Activated CD4-positive, alpha-beta T cell treated with anti-CD3 and anti-CD28 coated beads, Interleukin-2, amount 50 U/mL, for 4 hours (primary cell): Measurements from ENCODE around the gene SPSB2.
"Not testable (repeated sequence)": the region's sequence is repeated elsewhere in the genome, so short reads cannot be mapped to it uniquely, and the experiment has no call there.

Experiments used
- DNase-seq, 2 experiments: peaks; one replicate each; pipeline ENCODE4 v3.0.0-alpha.2; 2020

The SPSB2 gene

DNA sequence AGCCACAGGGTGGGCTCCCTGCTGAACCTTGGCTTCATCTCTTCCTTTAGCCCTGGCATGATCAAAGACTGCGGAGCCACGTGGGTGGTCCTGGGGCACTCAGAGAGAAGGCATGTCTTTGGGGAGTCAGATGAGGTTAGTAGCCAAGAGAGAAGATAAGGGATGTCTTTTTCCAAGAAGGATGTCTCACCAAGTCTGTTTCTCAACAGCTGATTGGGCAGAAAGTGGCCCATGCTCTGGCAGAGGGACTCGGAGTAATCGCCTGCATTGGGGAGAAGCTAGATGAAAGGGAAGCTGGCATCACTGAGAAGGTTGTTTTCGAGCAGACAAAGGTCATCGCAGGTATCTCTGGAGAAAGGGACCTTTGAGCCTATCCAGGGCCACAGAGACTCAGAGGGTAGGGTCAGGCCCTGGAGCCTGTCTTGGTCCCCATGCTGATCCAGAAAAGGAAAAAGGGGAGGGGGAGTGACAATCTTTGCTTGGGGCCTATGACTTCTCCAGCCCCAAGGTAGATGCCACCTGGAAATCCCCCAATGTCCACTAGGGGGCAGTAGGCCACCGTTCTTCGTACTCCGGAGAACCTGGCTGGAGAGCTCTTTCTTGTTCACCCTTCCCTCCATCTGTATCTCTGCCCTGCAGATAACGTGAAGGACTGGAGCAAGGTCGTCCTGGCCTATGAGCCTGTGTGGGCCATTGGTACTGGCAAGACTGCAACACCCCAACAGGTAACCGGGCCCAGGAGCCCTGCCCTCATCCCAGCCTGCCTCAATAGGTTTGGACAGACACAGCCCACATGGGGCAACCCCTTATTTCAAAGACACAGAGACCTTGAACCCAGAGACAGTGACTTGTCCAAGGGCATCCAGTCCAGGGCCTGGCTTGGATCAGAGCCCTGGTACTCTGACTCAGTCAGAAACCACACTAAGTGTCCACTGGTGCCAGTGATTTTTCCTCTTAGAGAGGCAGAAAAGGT, 3.8 kb downstream of the SPSB2 start:
- DNase-seq, result peak; percentile 86 to 87

DNA sequence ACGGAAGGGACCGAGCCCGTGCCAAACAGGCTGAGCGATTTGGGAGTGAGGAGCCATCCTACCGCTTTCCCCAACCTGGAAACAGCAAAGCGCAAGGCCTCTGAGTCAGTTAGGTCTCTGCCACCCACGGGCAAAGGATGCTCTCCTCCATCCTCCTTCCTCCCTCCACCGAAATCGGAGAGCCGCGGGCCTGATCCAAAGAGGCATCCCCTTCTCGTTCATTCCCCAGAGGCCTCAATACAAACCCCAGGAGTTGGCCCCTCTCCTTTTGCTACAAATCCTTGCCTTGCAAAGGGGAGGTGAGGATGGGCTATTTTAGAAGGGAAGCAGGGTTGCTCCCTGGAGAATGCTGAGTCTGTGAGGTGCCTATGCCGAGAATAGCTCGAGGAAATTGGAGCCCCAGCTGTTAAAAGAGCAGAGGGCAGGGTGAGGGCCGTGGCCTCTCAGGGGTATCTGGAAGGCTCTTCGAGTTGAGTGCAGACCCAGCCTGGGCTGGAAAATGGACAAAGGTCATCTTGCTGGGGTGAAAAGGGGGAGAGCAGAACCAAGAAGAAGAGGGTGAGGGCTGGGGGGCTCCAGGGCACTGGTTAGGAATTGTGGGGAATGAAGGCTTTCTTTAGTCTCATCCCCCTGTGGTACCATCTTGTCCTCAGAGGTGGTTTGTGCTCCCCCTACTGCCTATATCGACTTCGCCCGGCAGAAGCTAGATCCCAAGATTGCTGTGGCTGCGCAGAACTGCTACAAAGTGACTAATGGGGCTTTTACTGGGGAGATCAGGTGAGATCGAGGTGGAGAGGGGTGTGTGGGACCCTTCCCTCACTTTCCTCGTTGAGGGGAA, 4.7 kb downstream of the SPSB2 start:
- peak in 1 of 2 experiments; percentile 23 for DNase-seq

DNA sequence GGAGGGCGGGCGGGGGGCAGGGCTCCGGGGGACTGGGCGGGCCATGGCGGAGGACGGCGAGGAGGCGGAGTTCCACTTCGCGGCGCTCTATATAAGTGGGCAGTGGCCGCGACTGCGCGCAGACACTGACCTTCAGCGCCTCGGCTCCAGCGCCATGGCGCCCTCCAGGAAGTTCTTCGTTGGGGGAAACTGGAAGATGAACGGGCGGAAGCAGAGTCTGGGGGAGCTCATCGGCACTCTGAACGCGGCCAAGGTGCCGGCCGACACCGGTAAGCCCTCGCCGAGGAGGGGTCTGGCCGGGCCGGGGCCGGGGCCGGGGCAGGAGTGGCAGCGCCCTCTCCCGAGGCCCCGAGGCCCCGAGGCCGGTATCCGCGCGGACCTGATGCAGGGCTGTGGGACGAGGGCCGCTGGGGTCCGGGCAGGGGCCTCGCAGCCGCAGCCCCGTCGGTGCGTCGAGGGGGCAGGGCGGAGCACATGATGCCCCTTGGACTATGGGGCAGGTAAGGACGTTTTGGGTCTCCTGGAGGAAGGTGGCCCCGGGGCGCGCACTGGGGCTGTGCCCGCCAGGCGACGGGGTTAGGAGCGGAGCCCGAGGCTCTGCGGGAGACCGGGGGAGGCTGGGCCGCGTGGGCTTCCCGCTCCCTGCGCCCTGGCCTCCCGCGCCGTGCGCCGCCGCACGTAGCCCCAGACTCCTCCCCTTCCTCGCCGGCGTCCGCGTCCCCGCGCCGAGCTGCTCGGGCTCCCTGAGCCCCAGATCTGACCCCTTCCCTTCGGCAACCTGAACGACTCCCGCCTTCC, 5.5 kb downstream of the SPSB2 start, which contains the start of gene TPI1:
TSS of gene TPI1 (plus strand) at position 119 of the 798 bp plus-strand sequence. CDS start at position 155, 36 bp downstream.
- DNase-seq, result peak; percentile 71 to 73

DNA sequence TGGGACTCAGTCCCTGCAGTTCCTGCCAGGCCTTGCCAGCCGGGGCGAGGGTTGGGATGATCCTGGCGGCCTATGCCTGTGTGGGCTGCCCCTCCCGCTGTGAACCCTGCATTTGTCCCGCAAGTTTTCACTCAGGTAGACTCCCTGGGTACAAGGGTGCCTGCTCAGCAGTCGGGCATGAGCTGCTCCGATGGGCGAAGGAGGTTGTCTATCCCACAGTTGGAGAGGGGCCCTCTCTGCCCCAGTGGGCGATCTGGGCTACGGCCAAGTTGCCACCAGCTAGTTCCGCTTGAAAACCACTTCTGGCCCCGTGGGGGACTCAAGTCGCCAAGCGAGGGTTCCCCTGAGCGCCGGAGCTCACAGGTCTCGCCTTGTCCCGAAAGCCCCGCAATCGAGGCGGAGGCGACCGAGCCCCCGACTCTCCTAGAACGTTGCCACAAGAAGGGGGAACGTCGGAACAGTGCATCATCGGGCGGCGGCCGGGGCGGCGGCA, 6.1 kb downstream of the SPSB2 start:
- DNase-seq, result no peak

DNA sequence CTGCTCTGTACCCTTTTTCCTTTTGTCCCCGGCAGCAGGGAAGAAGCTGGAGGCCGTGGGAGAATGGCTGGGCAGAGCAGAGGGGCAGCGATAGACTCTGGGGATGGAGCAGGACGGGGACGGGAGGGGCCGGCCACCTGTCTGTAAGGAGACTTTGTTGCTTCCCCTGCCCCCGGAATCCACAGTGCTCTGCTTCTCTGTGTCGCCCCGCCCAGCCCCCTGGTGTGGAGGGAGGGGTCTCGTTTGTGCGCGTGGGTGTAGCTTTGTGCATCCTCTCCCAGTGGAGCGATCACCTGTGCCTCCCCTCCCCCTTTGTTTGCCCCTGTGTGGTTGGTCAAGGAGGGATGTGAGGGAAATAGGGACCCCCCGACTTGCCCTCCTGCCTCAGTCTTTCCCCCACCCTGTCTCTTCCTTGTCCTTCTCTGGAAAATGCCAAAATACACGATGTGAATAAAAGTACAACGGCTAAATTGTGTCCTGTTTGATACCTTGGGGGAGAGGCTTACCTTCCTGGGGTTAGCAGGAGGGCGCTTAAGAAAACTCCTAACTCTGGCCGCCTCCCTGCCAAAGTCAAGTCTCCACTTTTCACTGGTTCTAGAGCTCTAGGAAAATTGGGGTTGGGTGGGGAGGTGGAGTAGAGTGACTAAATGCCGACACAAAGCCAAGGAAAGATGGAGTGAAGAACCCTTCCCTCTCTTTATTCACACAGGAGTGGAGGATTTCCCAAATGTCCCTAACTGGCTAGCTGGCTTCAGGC, 6.8 kb downstream of the SPSB2 start:
- no peak for DNase-seq

DNA sequence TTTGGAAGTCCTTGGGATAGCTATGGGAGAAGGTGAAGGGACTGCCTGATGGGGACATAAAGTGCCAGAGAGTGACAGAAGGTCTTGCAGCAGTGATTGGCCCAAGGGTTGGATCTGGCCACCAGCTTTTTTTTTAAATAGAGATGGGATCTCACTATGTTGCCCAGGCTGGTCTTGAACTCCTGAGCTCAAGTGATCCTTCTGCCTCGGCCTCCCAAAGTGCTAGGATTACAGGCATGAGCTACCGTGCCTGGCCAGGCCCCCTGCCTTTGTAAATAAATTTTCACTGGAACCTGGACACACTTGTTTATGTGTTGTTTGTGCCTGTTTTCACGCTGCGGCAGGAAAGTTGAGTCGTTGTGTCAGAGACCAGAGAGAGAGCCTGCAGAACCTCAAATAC, 7.8 kb downstream of the SPSB2 start:
- not testable (repeated sequence) for DNase-seq

DNA sequence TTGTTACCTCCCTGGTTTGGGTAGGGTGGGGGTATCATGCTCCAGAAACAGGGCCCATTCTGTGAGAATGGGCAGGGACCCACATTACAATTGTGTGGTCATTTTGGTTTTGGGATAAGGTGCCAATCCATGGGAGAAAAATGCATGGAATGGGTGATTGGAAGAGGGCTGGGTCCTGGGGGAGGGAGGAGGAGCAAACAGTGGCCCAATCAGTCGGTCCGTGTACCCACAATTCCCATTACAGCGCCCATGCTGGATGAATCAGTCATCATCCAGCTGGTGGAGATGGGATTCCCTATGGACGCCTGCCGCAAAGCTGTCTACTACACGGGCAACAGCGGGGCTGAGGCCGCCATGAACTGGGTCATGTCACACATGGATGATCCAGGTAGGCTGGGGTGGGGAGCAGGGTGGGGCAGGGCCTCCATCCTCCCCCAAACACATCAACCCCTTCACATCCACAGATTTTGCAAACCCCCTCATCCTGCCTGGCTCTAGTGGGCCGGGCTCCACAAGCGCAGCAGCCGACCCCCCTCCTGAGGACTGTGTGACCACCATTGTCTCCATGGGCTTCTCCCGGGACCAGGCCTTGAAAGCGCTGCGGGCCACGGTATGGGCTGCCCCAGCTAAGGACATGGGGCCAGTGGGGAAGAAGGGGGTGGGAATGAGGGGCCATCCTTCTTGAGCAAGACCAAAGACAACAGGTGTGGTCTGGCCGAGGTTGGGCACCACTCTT, 9.3 kb downstream of the SPSB2 start:
- no peak for DNase-seq

DNA sequence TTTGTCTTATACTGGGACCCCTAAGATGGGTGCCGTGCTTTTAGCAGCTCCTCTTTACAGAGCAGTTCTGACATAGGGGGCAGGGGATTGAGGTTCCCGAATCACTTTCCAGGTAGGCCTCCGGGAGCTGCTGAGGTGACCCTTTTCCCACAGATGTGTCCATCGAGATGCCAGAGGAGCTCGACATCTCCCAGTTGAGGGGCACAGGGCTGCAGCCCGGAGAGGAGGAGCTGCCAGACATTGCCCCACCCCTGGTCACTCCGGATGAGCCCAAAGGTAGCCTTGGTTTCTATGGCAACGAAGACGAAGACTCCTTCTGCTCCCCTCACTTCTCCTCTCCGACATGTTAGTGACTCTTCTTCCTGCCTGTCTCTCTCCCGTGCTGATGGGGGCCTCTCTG, 10.1 kb downstream of the SPSB2 start:
- DNase-seq, result no peak

DNA sequence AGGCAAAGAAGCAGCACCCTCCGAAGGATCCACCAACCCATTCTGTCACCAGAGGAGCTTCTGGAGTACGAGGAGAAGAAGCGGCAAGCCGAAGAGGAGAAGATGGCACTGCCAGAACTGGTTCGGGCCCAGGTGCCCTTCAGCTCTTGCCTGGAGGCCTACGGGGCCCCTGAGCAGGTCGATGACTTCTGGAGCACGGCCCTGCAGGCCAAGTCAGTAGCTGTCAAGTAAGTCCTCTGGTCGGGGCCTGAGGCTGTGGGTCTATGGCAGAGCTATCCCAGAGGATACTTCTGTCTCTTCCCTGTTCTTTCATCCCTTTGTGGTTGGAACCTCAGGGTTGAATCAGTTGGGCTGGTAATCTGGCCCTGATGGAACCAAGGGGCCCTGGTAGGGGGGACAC, 11.7 kb downstream of the SPSB2 start:
- DNase-seq, result no peak

DNA sequence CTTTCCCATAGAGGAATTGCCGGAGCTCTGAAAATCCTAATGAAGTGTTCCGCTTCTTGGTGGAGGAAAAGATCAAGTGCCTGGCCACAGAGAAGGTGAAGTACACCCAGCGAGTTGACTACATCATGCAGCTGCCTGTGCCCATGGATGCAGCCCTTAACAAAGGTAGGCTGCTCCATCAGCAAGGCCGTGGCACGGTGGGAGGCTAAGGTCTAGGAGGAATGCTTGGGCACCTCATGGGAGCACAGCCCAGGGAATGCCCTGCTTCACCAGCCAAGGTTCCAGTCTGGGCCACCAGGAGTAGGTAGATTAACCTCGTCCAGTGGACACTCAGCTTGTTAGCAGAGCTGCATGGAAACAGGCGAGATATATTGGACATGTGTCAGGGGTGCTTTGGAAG, 12.2 kb downstream of the SPSB2 start:
- DNase-seq, result no peak

DNA sequence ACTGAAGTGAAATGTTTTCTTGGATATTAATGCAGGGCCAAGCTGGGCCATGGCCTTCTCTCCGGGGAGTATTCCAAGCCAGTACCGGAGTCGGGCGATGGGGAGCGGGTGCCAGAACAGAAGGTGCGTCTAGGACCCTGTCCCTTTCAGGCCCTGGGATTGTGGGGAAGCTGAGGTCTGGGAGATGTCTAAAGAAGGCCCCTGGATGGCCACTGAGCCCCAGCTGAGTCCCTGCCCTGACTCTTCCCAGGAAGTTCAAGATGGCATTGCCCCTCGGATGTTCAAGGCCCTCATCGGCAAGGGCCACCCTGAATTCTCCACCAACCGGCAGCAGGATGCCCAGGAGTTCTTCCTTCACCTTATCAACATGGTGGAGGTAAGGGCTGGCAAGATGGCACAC, 13.0 kb downstream of the SPSB2 start:
- no peak for DNase-seq

DNA sequence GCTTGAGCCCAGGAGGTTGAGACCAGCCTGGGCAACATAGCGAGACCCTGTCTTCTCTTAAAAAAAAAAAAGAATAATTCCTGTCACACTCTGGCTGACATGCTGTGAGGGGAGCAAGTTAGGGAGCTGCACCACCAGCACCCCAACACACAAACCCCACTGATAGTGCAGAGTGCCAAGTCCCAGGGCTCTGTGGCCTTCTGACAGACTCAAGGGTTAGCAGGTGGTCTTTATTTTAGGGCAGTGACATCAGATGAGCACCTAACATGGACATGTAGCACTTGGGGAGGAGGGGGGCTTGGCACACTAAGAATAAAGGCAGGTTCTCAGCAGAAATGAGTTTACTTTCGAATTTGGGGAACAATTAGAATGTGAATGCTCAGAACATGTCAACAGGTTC, 14.3 kb downstream of the SPSB2 start:
- no peak for DNase-seq

DNA sequence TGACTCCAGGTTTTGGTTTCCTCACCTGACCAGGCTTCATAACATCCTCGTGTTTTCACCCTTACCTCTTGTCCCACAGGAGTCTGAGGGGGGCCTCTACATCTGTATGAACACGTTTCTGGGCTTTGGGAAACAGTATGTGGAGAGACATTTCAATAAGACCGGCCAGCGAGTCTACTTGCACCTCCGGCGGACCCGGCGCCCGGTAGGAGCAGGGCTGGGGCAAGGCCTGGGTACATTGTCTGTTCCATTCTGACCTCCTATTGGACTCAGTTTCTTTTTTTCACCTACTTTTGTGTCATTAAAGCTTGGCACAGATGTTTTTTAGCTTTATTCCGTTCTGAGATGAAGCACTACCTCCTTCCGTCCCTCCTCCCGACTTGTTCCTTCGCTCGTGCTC, 17.8 kb downstream of the SPSB2 start:
- no peak for DNase-seq

DNA sequence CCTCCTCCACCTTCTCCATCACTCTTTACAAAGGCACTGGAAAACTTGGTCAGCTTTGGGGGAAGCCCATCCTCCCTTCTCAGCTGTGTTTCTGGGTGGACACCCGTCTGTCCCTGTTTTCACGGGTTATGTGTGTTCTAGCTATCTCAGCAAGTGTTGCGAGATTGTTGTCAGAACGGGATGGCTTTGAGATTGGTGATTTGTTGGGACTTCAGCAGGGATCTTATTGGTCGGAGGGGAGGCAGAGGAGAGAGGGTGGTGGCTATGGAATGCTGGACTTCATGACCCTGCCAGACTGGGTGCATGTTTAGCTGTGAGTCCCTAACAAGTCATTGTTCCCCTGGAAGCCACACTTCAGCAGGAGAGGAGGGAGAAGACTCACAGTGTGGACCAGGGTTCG, 19.1 kb downstream of the SPSB2 start:
- DNase-seq, result no peak

DNA sequence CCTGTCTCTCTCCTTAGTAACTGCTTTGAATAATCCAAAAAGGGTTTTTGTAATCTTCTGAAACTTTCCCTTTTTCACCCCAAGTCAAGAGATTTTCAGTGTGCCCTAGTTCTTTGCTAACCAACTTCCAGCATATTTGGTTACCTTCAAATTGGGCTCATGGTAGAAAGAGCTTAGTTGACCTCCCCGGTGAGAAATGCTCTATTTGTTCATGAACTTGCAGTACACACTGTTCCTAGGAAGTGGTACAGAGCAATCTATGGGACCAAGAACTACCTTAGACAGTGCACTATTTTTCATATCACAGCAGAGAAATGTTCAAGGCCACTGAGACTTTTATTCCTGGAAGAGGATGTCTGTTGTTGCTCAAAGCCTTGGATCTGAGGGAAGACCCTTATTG, 19.5 kb downstream of the SPSB2 start:
- no peak for DNase-seq

DNA sequence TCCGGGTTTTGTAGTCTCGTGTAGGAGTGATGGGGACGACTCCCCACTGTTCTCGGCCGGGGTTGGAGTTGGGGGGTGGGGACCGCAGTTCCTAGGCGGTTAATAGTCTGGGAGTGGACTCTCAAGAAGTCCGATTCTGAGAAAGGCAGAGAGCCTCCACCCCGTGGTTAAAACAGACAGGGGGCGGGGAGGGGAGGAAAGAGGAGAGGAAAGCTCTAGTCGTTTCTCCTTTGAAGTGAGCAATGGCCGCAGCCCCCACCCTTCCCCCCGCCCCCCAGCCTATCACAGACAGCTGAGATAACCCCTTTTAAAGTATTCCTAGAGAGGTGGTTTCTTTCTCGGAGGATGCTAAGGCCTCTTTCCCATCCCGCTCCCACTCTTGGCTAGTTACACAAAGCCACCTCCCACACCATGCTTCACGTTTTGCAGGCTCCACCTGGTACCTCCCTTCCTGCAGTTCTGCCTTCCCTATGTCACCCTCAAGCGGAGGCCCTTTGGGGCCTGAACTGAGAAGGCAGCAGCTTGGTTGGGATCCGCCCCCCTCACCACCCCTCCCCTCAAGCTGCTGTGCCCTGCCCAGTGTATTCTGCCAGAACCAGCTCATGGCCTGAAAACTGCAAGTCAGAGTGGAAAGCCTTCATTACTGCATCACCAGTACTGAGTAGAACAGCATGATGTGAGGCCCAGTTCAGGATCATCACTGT, 20.3 kb downstream of the SPSB2 start:
- DNase-seq, result peak; percentile 44 to 56

DNA sequence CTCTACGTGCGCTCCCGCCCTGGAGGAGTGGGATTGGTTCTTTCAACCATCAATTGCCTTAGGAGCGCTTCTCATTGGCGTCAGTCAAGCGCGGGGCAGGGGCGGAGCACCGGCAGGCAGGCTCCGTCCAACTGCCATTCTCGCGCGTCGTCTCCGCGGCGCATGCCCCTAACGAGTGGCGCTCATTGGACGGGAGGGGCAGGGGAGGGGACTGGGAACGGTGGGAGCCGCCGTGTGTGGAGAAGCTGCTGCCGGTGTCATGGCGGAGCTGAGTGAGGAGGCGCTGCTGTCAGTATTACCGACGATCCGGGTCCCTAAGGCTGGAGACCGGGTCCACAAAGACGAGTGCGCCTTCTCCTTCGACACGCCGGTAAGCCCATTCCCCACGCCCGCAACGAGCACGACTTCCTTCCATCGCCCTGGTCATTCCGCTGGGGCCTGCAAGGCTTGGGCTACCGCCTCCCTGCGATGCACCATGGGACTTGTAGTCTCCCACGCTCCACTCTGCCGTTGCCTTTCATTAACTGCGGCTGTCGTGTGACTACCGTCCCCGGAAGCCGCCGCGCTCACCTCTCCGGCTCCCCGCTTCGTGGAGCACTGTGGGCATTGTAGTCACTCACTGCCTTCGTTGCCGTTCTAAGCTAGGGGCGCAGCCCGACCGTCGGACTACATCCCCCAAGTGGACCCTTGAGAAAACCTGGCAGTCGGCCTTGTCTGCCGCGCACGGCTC, 21.0 kb downstream of the SPSB2 start, which contains the start of gene USP5:
TSS of gene USP5 (plus strand) at position 230 of the 730 bp plus-strand sequence. CDS start at position 260, 30 bp downstream.
- DNase-seq, result peak; percentile 96 to 97

DNA sequence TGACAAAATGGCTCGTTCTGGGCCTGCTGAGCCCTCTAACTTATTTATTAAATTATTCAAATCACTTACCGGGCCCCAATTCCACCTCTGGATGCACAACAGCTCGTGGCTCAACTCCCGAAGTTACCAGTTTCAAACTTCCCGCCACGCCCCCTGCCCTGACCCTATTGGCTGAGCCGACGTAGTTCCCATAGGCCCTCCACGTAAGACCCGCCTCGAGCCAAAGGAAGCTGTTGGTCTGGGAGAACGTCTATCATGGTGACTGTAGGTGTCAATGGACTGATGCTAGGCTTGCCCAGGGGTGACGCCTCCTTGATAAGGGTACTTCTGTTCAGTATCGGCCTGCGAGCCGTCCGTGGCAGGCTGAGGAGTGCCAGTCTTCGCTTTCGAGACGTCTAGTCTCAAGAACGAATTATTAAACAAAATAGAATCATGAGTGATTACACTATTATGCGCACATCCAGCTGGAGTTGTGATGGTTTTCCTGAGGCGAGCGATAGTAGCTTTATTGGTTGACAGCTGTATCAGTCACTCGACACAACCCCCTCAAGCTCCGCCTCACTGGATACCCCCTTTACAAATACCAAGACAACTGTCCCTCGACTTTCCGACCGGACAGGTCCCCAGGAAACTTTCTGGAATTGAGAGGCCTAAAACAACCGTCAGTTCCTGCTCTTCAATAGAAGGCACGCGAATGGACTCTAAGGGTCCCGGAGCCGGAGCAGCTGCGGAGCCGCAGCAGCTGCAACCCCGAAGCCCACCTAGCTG, 21.8 kb downstream of the SPSB2 start, which contains the start of gene CDCA3:
TSS of gene CDCA3 (minus strand) at position 134 of the 768 bp plus-strand sequence. CDS start 334 bp downstream, outside the sequence.
- DNase-seq, result peak; percentile 88 to 90

DNA sequence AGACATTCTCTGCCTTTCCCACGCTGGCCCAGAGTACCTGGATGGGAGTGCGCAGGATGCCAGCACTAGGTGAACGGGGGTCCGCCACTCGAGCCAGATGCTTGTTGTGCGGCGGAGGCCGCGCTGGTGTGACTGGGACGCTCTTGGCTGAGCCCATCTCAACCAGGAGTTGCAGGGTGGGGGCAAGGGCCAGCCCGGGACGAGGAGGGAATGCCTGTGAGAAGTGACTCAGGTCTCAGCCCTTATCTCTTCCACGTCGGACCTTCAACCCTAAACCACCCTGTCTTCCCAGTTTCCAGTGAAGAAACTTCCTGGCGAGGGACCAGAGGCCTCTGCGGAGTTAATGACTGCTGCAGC, 22.3 kb downstream of the SPSB2 start:
- no peak for DNase-seq
